Sigmoid colon (tissue), 7 donors: ENCODE data around the gene GPBAR1. TPM values are rescaled to one million over a fixed set of nuclear protein-coding genes. Genes with fewer than 3 reads are reported as not detected.
A peak's percentile ranks its signal among the peaks of the same experiment; 100 is the strongest.

Source experiments
- DNase-seq: peaks from one replicate; pipeline ENCODE4 v3.0.0-alpha.2; 2019
- H3K27ac ChIP-seq, 4 donors: fragments of 200-600 bp; sonication (generic); one replicate each; pipeline ENCODE4 v1.5.1; 2016 to 2019; ENCODE audit warnings: mild to moderate bottlenecking in 1 of 4
- H3K27me3 ChIP-seq, 3 donors: fragments of 200-600 bp; sonication (generic); one replicate each; pipeline ENCODE4 v1.5.1; 2019; ENCODE audit warnings: mild to moderate bottlenecking in 1 of 3
- H3K36me3 ChIP-seq, 4 donors: fragments of 200-600 bp; sonication (generic); one replicate each; pipeline ENCODE4 v1.5.1; 2016 to 2019
- H3K4me1 ChIP-seq, 4 donors: fragments of 200-600 bp; sonication (generic); one replicate each; pipeline ENCODE4 v1.5.1; 2017 to 2019
- H3K4me3 ChIP-seq, 4 donors: fragments of 200-600 bp; sonication (generic); one replicate each; pipeline ENCODE4 v1.5.1; 2017 to 2019; ENCODE audit warnings: mild to moderate bottlenecking in 2 of 4, moderate library complexity in 1 of 4
- H3K9me3 ChIP-seq, 4 donors: fragments of 200-600 bp in 3 of 4; sonication (generic) in 3 of 4; one replicate each; pipeline versions ENCODE4 v1.5.1 to v1.6.1; 2013 to 2019
- EP300 ChIP-seq, 4 donors: sonication (generic); formaldehyde crosslinking; IDR thresholded peaks; one replicate each; pipeline ENCODE4 v1.6.1; 2017; ENCODE audit warnings: antibody characterized with exemption in 4 of 4
- POLR2A ChIP-seq, 2 donors: fragments of 450-650 bp; IDR thresholded peaks; one replicate each; pipeline ENCODE4 v1.6.1; 2016; ENCODE audit warnings: antibody characterized with exemption in 2 of 2, mild to moderate bottlenecking in 2 of 2, moderate library complexity in 2 of 2
- POLR2AphosphoS5 ChIP-seq, 4 donors: sonication (generic); formaldehyde crosslinking; IDR thresholded peaks; one replicate each; pipeline ENCODE4 v1.6.1; 2017; ENCODE audit warnings: antibody characterized with exemption in 4 of 4
- WGBS, 2 donors: extraction: QIAGEN DNeasy Blood & Tissue Kit; methylation state at CpG; one replicate each; pipeline ENCODE4 v1.1.7; 2013; 5-methylcytosine and 5-hydroxymethylcytosine counted together
- intact Hi-C: fragments of 100-400 bp; cut with DNase I; formaldehyde crosslinking; loops from one replicate; pipeline ENCODE4 v1.15.1; 2023
- polyA plus RNA-seq, 3 donors: library from polyadenylated mRNA; stranded (reverse); fragments of 200-250 nt; gene quantifications; one replicate each; pipeline ENCODE4 v1.2.3, GENCODE V29; 2013
- total RNA-seq, 4 donors: library from RNA; depleted of rRNA; stranded (reverse); fragments of >200 nt; gene quantifications; one replicate each; pipeline ENCODE4 v1.1.0, GENCODE V29; 2016
- TF ChIP-seq, protein P1 (sequence below), 4 experiments: fragments of 450-650 bp in 3 of 4; fragments of 200-600 bp in 1 of 4; IDR thresholded peaks; one replicate each; pipeline ENCODE4 v1.5.1; 2016 to 2019; ENCODE audit warnings: antibody characterized with exemption in 4 of 4, mild to moderate bottlenecking in 3 of 4, moderate library complexity in 2 of 4
- donor health status: healthy with polysubstance abuse.
- donor health status: Bipolar disorder and iron deficiency.
- donor health status: healthy.

GPBAR1 gene
- total and polyA plus RNA-seq, 7 donors = 0.60 to 7.1 (median 3.1) TPM

DNA sequence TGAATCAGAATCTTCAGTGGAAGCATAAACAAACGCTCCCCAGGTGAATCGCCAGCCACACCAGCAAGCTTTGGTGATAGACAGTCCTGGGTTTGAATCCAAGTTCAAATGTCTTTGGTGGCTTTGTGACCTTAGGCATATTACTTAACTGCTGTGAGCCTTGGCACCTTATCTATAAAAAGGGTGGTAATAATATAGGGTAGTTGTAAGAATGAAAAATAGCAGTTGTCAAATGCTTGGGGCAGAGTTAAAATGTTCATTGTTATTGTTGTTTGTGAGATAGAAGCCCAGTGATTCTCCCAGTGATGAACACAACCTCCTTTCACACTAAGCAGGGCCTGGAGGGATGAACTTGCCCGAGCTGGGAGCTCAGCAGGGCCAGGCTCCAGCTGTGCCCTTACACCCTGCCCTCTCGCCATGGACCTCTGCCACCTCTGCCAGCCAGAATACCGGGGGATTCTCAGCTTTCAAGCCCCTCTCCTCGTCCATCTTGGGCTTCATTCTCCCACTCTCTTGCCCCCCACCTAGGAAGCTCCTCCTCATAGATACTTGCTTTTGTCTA lies 37.6 kb downstream of the GPBAR1 start:
- H3K36me3 ChIP-seq = no peaks in the 10 kb centered on the region
- H3K4me3 ChIP-seq = no peak overlapping the region
- peak overlapping the region in 2 of 4 donors; percentile 9 to 26 for H3K27ac ChIP-seq
- peaks cover 0 to 8% (median 1%) of the 10 kb centered on the region in 4 donors for H3K4me1 ChIP-seq
- no peaks in the 10 kb centered on the region for H3K9me3 ChIP-seq
- DNase-seq = no peak
- TF ChIP-seq POLR2AphosphoS5 (IDR thresholded peaks at IDR 0.05) (no peak), POLR2A (IDR thresholded peaks at IDR 0.05) (no peak), EP300 (IDR thresholded peaks at IDR 0.05) (no peak)
- TF ChIP-seq, protein P1, sequence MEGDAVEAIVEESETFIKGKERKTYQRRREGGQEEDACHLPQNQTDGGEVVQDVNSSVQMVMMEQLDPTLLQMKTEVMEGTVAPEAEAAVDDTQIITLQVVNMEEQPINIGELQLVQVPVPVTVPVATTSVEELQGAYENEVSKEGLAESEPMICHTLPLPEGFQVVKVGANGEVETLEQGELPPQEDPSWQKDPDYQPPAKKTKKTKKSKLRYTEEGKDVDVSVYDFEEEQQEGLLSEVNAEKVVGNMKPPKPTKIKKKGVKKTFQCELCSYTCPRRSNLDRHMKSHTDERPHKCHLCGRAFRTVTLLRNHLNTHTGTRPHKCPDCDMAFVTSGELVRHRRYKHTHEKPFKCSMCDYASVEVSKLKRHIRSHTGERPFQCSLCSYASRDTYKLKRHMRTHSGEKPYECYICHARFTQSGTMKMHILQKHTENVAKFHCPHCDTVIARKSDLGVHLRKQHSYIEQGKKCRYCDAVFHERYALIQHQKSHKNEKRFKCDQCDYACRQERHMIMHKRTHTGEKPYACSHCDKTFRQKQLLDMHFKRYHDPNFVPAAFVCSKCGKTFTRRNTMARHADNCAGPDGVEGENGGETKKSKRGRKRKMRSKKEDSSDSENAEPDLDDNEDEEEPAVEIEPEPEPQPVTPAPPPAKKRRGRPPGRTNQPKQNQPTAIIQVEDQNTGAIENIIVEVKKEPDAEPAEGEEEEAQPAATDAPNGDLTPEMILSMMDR (IDR thresholded peaks at IDR 0.05) = no peak
- 81 to 89% methylated on average over 6 of the region's 6 CpGs for WGBS, 2 donors
- intact Hi-C loops = loop anchor here (10.0 kb wide), 1 partner anchor 346 kb away; no protein-coding TSS in a partner anchor
- H3K27me3 ChIP-seq = no peaks in the 10 kb centered on the region

DNA sequence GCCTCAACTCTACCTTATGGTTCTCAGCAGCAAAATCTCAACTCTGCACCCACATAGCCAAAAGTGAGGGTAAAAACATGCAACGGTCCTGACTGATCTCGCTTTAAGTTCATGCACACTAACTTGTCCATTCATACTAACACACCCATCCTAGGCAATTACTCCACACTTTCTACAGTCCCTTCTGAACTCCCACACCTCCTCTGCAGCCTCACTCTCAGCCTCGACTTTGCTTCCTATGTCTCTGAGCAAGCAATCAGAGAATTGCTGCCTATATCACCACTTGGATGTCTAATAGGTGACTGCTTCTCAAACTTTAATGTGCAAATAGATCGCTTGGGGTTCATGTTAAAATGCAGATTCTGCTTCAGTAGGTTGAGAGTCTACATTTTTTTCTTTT lies 39.3 kb downstream of the GPBAR1 start:
- no peak for TF ChIP-seq EP300 (IDR thresholded peaks at IDR 0.05)
- TF ChIP-seq, protein P1 (IDR thresholded peaks at IDR 0.05) = no peak
- TF ChIP-seq POLR2A (IDR thresholded peaks at IDR 0.05) = no peak
- TF ChIP-seq POLR2AphosphoS5 (IDR thresholded peaks at IDR 0.05) = no peak
- 75 to 87% methylated on average over 4 of the region's 4 CpGs for WGBS, 2 donors
- intact Hi-C loops = loop anchor here (2.0 kb wide), 1 partner anchor 57 kb away; the partner anchor contains the start of gene CATIP

DNA sequence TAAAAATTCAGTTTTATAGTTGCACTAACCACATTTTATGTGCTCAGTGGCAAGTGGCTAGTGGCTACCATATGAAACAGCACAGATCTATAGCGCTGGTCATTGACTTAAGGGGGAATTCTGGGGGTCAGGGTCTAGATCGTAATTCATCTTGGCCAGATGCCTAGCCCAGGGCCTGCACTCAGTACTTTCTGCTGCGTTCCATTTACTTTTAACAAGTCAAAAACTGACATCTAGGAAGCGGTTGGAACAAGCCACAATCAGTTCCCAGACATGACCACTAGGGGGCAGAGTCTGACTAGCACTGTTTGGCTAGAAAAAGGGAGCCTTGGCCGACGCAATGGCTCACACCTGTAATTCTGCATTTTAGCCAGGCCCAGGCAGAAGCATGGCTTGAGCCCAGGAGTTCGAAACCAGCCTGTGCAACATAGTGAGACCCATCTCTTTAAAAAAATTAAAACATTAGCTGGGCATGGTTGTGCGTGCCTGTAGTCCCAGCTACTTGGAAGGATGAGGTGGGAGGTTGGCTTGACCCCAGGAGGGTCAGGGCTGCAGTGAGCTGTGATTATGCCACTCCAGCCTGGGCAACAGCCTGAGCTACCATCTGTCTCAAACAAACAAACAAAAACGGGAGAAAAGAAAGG lies 40.5 kb downstream of the GPBAR1 start:
- Histone ChIP-seq H3K27ac (no peak overlapping the region), H3K36me3 (no peaks in the 10 kb centered on the region), H3K4me3 (no peak overlapping the region), H3K9me3 (no peaks in the 10 kb centered on the region), H3K27me3 (no peaks in the 10 kb centered on the region), H3K4me1 (peaks cover 0 to 8% (median 1%) of the 10 kb centered on the region in 4 donors)
- intact Hi-C loops = loop anchor here (1.0 to 2.0 kb wide), 2 partner anchors 56 to 95 kb away; partner anchors contain the start of gene CATIP
- WGBS, 2 donors = 6 to 10% methylated on average over 9 of the region's 9 CpGs
- TF ChIP-seq EP300 (IDR thresholded peaks at IDR 0.05) = no peak
- TF ChIP-seq, protein P1 (IDR thresholded peaks at IDR 0.05) = peak; percentile 91 to 97 (median 95)
- DNase-seq = peak; percentile 91

More for the DNA sequence above, 39.3 kb downstream of the GPBAR1 start:
- Histone ChIP-seq H3K27ac (no peak overlapping the region), H3K27me3 (no peaks in the 10 kb centered on the region), H3K4me3 (no peak overlapping the region), H3K9me3 (no peaks in the 10 kb centered on the region), H3K4me1 (peaks cover 0 to 8% (median 1%) of the 10 kb centered on the region in 4 donors), H3K36me3 (no peaks in the 10 kb centered on the region)
- DNase-seq = no peak

DNA sequence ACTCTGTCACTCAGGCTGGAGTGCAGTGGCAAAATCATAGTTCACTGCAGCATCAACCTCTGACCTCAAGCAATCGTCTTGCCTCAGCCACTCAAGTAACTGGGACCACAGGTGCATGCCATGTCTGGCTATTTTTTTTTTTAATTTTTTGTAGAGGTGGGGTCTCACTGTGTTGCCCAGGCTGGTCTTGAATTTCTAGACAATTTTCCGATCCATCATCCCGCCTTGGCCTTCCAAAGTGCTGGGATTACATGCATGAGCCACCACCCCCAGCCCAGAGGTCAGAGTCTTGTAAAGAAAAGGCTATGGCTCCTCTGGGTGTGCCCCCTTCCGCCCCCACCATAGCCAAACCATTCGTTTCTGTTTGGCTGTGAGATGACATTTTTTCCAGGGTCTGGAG lies 44.6 kb downstream of the GPBAR1 start:
- Histone ChIP-seq H3K9me3 (no peaks in the 10 kb centered on the region), H3K27me3 (no peaks in the 10 kb centered on the region), H3K4me1 (no peaks in the 10 kb centered on the region), H3K27ac (no peak overlapping the region), H3K4me3 (no peak overlapping the region), H3K36me3 (no peaks in the 10 kb centered on the region)
- no peak for DNase-seq
- TF ChIP-seq POLR2AphosphoS5 (IDR thresholded peaks at IDR 0.05) (no peak), POLR2A (IDR thresholded peaks at IDR 0.05) (no peak), EP300 (IDR thresholded peaks at IDR 0.05) (no peak)
- TF ChIP-seq, protein P1 (IDR thresholded peaks at IDR 0.05) = no peak
- intact Hi-C loops = no loop called here
- WGBS, 2 donors = 83 to 85% methylated on average over 5 of the region's 5 CpGs
